Measurements from ENCODE around the gene CCNF.

- no peak for TF ChIP-seq EZH2 (IDR thresholded peaks at IDR 0.05)
- TF ChIP-seq CTCF (IDR thresholded peaks at IDR 0.05), result no peak
Measured at GRCh38 chr16:2496223-2497115, 67.2 kb downstream of the CCNF start.
